Liver (tissue), 9 donors: ENCODE data around the gene CCBE1. TPM values are rescaled to one million over a fixed set of nuclear protein-coding genes. Genes with fewer than 3 reads are reported as not detected.

Experiments
- DNase-seq: peaks from one replicate; pipeline ENCODE4 v3.0.0-alpha.2; 2017; ENCODE audit warnings: low spot score
- H3K27ac ChIP-seq, 2 donors: one replicate each; pipeline ENCODE4 v1.7.0; 2013; ENCODE audit warnings: inconsistent platforms in 2 of 2, low read length in 2 of 2, control low read depth in 1 of 2, low read depth in 1 of 2, mild to moderate bottlenecking in 1 of 2
- H3K27me3 ChIP-seq, 4 donors: one replicate each; pipeline versions ENCODE4 v1.6.1 to v1.7.0; 2013; ENCODE audit warnings: low read length in 3 of 4, inconsistent platforms in 1 of 4, mild to moderate bottlenecking in 1 of 4, moderate library complexity in 1 of 4; ENCODE audit not compliant: control insufficient read depth in 4 of 4, insufficient read depth in 4 of 4
- H3K36me3 ChIP-seq, 4 donors: one replicate each; pipeline versions ENCODE4 v1.6.1 to v1.7.0; 2013; ENCODE audit warnings: low read length in 3 of 4, mild to moderate bottlenecking in 3 of 4, low read depth in 1 of 4, moderate library complexity in 1 of 4; ENCODE audit not compliant: control insufficient read depth in 4 of 4, insufficient read depth in 3 of 4
- H3K4me1 ChIP-seq, 4 donors: one replicate each; pipeline versions ENCODE4 v1.6.1 to v1.7.0; 2013; ENCODE audit warnings: low read length in 3 of 4, mild to moderate bottlenecking in 3 of 4, moderate library complexity in 1 of 4; ENCODE audit not compliant: control insufficient read depth in 4 of 4, insufficient read depth in 4 of 4
- H3K4me3 ChIP-seq, 3 donors: one replicate each; pipeline versions ENCODE4 v1.6.1 to v1.7.0; 2013; ENCODE audit warnings: low read length in 3 of 3, control low read depth in 1 of 3, low read depth in 1 of 3, mild to moderate bottlenecking in 1 of 3
- H3K9ac ChIP-seq, 2 donors: one replicate each; pipeline ENCODE4 v1.7.0; 2013; ENCODE audit warnings: low read length in 2 of 2, mild to moderate bottlenecking in 2 of 2, moderate library complexity in 2 of 2, control low read depth in 1 of 2, low read depth in 1 of 2
- H3K9me3 ChIP-seq, 4 donors: one replicate each; pipeline versions ENCODE4 v1.6.1 to v1.7.0; 2013; ENCODE audit warnings: low read length in 3 of 4; ENCODE audit not compliant: control insufficient read depth in 4 of 4
- ATF3 ChIP-seq: IDR thresholded peaks from 2 replicates; pipeline ENCODE4 v1.6.1; 2016; ENCODE audit warnings: antibody characterized with exemption
- CTCF ChIP-seq: fragments of 150-350 bp; IDR thresholded peaks from 2 replicates; pipeline ENCODE4 v1.5.1; 2017; ENCODE audit warnings: improper control_type of control experiment, low read depth, low read length; ENCODE audit not compliant: missing input control
- EGR1 ChIP-seq, 2 donors: IDR thresholded peaks; 2 replicates each; pipeline ENCODE4 v1.6.1; 2016 to 2018; ENCODE audit warnings: antibody characterized with exemption in 2 of 2, low read depth in 2 of 2
- FOXA2 ChIP-seq: IDR thresholded peaks from 2 replicates; pipeline ENCODE4 v1.6.1; 2016; ENCODE audit warnings: antibody characterized with exemption
- GABPA ChIP-seq, 2 donors: IDR thresholded peaks in 1 of 2; conservative IDR thresholded peaks in 1 of 2; 2 replicates each; pipeline ENCODE4 v1.6.1; 2016; ENCODE audit warnings: antibody characterized with exemption in 2 of 2, mild to moderate bottlenecking in 1 of 2, moderate library complexity in 1 of 2
- HNF4A ChIP-seq, 2 donors: conservative IDR thresholded peaks; 2 replicates each; pipeline ENCODE4 v1.6.1; 2016; ENCODE audit warnings: antibody characterized with exemption in 2 of 2, mild to moderate bottlenecking in 2 of 2
- HNF4G ChIP-seq: IDR thresholded peaks from 2 replicates; pipeline ENCODE4 v1.6.1; 2016; ENCODE audit warnings: antibody characterized with exemption
- JUND ChIP-seq, 2 donors: IDR thresholded peaks; 2 replicates each; pipeline ENCODE4 v1.6.1; 2016; ENCODE audit warnings: antibody characterized with exemption in 2 of 2
- MAX ChIP-seq: IDR thresholded peaks from 2 replicates; pipeline ENCODE4 v1.6.1; 2016; ENCODE audit warnings: antibody characterized with exemption
- RAD21 ChIP-seq, 2 donors: IDR thresholded peaks; 2 replicates each; pipeline ENCODE4 v1.6.1; 2016; ENCODE audit warnings: antibody characterized with exemption in 2 of 2, mild to moderate bottlenecking in 2 of 2
- REST ChIP-seq: IDR thresholded peaks from 2 replicates; pipeline ENCODE4 v1.6.1; 2016; ENCODE audit warnings: antibody characterized with exemption, mild to moderate bottlenecking
- RXRA ChIP-seq, 2 donors: IDR thresholded peaks; 2 replicates each; pipeline ENCODE4 v1.6.1; 2017 to 2018; ENCODE audit warnings: antibody characterized with exemption in 2 of 2, mild to moderate bottlenecking in 1 of 2
- SP1 ChIP-seq: IDR thresholded peaks from 2 replicates; pipeline ENCODE4 v1.6.1; 2018; ENCODE audit warnings: antibody characterized with exemption, mild to moderate bottlenecking
- TAF1 ChIP-seq: conservative IDR thresholded peaks from 2 replicates; pipeline ENCODE4 v1.6.1; 2016; ENCODE audit warnings: antibody characterized with exemption, mild to moderate bottlenecking
- YY1 ChIP-seq: IDR thresholded peaks from 2 replicates; pipeline ENCODE4 v1.6.1; 2016; ENCODE audit warnings: antibody characterized with exemption, mild to moderate bottlenecking
- WGBS: extraction: QIAGEN DNeasy Blood & Tissue Kit; methylation state at CpG from one replicate; pipeline ENCODE4 v1.1.7; 2013; 5-methylcytosine and 5-hydroxymethylcytosine counted together
- polyA plus RNA-seq, 2 donors: library from polyadenylated mRNA; stranded (reverse) in 1 of 2; unstranded in 1 of 2; fragments of 200-250 nt in 1 of 2; fragments of >200 nt in 1 of 2; fragmentation: Nextera tagmentation in 1 of 2; extraction: Ambion mirVana in 1 of 2; gene quantifications; one replicate each; pipeline versions ENCODE4 v1.2.1 to v1.2.3, GENCODE V29; 2013 to 2015
- total RNA-seq, 2 donors: library from RNA; depleted of rRNA; stranded (reverse); fragments of >200 nt; gene quantifications; one replicate each; pipeline ENCODE4 v1.2.3, GENCODE V29; 2014
- donor health status: healthy.
- donor health status: healthy.
- donor health status: healthy.
- donor health status: healthy.
- donor health status: healthy.

The CCBE1 gene
- total and polyA plus RNA-seq, 4 donors, result 1.8 to 2.6 (median 2.2) TPM

- TF ChIP-seq CTCF, result no peak
- TF ChIP-seq FOXA2, result no peak
Observed at GRCh38 chr18:59458575-59458974, 238.6 kb downstream of the CCBE1 start (continued).

GRCh38 chr18:59456657-59457056 is 240.6 kb downstream of the CCBE1 start:
- Histone ChIP-seq H3K4me3 (no peak overlapping the region), H3K9ac (no peak overlapping the region), H3K4me1 (peaks cover 3 to 11% (median 9%) of the 10 kb centered on the region in 4 donors), H3K27me3 (peaks cover 0 to 5% (median 0%) of the 10 kb centered on the region in 4 donors), H3K27ac (no peak overlapping the region), H3K9me3 (no peaks in the 10 kb centered on the region), H3K36me3 (no peaks in the 10 kb centered on the region)
- DNase-seq, result no peak
- TF ChIP-seq EGR1 (IDR thresholded peaks at IDR 0.05; ENCODE audit: low read depth in 2 of 2) (no peak), YY1 (no peak), HNF4G (no peak), JUND (IDR thresholded peaks at IDR 0.05) (no peak), ATF3 (no peak), HNF4A (conservative IDR thresholded peaks at IDR 0.05) (no peak), SP1 (no peak), RXRA (IDR thresholded peaks at IDR 0.05) (no peak), FOXA2 (no peak), MAX (no peak), GABPA (IDR thresholded peaks at IDR 0.05 in 1 of 2, conservative IDR thresholded peaks at IDR 0.05 in 1 of 2) (no peak), REST (no peak), TAF1 (no peak), RAD21 (IDR thresholded peaks at IDR 0.05) (no peak), CTCF (no peak)
- 64% methylated on average over 3 of the region's 3 CpGs for WGBS
